Renal pelvis (tissue), 4 donors: ENCODE results near the gene RNF169. TPM values are rescaled to one million over a fixed set of nuclear protein-coding genes. Genes with fewer than 3 reads are reported as not detected.
"Not testable (repeated sequence)": the region's sequence is repeated elsewhere in the genome, so short reads cannot be mapped to it uniquely, and the experiment has no call there.

Experiments
- DNase-seq: peaks from one replicate; pipeline ENCODE4 v3.0.0-alpha.2; 2013
- polyA plus RNA-seq, 3 donors: library from polyadenylated mRNA; unstranded; fragments of 120-200 nt; gene quantifications; one replicate each; pipeline ENCODE4 v1.2.1, GENCODE V29; 2013; ENCODE audit not compliant: insufficient read length in 3 of 3

The RNF169 gene
- polyA plus RNA-seq, 3 donors = 16.2 to 19.0 (median 18.8) TPM

DNA sequence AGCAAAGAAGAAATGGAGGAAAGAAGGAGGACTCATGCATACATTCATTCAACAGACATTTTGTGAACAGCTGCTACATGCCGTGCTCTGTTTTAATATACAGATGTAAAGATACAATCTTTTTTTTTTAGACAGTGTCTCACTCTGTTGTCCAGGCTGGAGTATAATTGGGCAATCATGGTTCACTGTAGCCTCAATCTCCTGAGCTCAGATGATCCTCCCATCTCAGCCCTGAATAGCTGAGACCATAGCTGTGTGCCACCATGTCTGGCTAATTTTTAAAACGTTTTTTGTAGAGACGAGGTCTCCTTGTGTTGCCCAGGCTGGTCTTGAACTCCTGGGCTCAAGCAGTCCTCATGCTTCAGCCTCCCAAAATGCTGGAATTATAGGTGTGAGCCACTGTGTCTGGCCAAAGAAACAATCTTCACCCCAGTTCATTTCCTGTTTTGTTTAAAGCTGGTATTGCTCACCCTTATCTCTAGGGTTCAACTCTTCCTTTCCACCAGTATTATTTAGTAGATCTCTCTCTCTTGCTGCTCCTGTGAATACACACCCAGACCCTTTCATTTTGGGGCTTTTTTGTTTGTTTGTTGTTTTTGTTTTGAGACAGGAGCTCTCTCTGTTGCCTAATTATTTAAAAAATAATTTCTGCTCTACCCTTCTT is 69.8 kb downstream of the RNF169 start:
- DNase-seq = no peak

GRCh38 chr11:74819400-74819799 is 70.8 kb downstream of the RNF169 start:
- DNase-seq = no peak

- no peak for DNase-seq
These were observed 72.1 kb downstream of the RNF169 start for GRCh38 chr11:74820763-74821162.

DNA sequence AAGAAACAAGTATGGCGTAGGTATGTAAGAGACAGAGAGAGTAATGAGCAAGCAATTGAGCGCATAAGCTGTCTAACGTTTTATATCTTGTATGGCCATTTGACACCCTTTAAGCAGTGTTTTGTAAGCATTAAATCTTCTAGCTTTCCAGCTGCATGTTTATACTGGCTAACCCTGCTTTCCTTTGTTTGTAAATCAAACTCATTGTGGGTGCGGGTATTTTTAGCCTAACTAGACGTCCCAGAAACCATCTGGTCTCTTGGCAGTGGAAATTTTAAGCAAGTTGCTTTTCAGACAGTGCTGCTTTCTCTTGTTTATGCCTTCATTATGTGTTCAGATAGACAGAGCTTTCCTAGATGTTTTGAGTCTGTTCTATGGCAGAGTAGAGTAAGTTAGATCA is 73.5 kb downstream of the RNF169 start:
- peak; percentile 93 for DNase-seq

GRCh38 chr11:74824285-74824982 is 75.8 kb downstream of the RNF169 start:
- DNase-seq = no peak

GRCh38 chr11:74825596-74825995 is 76.9 kb downstream of the RNF169 start:
- DNase-seq = not testable (repeated sequence)

GRCh38 chr11:74826901-74827300 is 78.3 kb downstream of the RNF169 start:
- no peak for DNase-seq

DNA sequence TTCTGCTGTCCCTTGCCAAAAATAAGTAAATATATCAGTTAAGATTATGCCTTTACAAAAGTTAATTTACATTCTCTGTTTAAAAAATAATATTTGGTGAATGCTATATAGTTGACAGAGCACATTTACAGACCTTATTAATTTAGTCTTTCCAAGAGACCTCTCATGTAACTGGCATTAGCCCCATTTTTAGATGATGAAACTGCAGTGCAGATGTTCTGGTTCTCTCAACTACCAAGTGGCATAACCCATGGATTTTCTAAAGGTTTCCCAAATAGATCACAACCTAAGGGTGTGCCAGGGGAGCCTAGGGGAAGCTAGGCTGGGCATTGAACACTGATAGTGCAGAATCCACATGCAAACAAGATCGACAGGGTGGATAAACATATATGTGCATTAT is 88.5 kb downstream of the RNF169 start:
- DNase-seq = no peak

DNA sequence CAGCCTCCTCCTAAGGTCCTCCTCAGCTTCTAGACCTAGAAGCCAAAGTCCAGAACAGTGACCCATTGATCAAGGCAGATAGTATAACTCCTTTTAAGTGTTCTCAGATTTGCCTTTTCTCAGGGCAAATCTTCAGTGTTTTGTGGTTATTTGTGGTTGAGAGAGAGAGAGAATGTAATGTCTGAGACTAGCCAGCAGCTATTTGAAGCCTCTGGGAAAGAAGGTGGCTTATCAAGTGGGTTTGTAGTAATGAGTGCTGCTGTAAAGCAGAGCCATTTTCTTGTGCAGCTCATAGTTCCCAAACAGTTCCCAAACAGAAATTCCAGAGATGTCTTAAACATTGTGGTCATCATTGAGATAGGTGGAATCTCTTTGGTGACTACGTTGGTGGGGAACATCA is 89.5 kb downstream of the RNF169 start:
- no peak for DNase-seq

- DNase-seq = no peak
These were observed 90.8 kb downstream of the RNF169 start for GRCh38 chr11:74839446-74839845.

DNA sequence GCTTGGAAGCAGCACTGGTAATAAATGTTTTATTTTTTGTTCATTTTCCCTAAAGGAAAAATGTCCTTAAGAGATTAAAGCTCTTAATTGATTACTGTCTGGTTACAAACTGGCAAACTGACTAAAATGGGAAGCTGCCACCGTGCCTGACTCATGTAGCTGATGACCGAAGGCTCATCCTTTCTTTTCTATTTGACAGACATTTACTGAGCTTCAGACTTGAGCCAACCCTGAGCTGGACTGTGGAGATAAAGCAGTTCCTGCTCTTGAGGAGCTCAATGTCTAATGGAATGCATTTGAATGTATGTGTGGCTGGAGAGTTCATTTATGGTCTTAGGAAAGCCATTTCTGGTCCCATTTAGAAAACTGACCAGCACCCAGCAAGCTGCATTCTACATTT is 91.3 kb downstream of the RNF169 start:
- no peak for DNase-seq

- no peak for DNase-seq
These were observed 91.8 kb downstream of the RNF169 start for GRCh38 chr11:74840486-74840885.

DNA sequence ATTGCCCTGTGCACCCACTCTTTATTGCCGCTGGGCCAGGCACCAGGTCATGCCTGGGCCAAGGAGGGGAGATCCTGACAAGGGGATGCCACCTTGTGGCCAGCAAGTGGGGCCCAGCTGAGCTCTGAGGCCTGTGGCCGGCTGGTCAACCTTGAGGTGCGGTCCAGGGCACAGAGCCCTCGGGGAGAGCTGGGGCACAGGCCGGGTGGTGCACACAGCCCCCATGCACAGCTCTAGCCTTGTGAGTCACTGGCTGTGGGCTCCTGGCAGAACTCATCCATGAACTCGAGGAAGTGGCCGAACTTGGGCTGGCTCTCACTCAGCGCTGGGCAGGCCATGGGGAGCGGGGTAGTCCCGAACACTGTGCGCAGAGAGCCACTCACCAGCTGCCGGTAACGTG is 94.3 kb downstream of the RNF169 start:
- no peak for DNase-seq

GRCh38 chr11:74844072-74844471 is 95.4 kb downstream of the RNF169 start:
- no peak for DNase-seq

DNA sequence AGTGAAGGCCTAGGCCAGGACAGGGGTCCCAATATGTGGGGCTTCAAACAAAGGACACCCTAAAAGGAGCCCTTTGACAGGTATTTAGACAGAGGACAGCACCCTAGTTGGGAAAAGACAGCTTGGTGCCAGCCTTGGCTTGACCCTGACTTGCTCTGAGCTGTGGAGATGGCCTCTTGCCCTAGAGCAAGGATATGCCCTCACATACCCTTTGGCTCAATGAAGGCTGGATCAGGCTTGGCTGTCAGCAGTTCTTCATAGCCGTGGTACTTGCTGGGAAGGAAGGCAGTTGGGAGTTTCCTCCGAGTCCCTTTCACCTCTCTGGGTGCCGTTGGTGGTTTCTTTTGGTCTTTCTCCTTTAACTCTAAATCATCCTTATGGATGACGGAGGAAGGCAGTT is 96.2 kb downstream of the RNF169 start:
- DNase-seq = no peak

DNA sequence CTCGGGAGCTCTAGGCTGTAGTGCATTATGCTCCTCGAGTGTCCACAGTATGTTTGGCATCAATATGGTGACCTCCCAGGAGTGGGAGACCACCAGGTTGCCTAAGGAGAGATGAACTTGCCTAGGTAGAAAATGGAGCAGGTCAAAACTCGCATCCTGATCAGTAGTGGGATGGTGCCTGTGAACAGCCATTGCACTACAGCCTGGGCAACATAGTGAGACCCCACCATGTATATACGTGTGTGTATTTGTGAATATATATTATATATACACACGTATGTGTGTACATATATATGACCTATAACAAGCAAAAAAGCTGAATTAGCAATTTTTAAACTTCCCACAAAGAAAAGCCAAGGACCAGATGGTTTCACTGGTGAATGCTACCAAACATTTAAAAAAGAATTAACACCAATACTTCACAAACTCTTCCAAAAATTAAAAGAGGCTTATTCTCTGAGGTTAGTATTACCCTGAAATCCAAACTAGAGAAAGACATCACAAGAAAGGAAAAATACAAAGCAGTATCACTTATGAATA is 97.4 kb downstream of the RNF169 start:
- DNase-seq = no peak

GRCh38 chr11:74846770-74847169 is 98.1 kb downstream of the RNF169 start:
- DNase-seq = no peak

DNA sequence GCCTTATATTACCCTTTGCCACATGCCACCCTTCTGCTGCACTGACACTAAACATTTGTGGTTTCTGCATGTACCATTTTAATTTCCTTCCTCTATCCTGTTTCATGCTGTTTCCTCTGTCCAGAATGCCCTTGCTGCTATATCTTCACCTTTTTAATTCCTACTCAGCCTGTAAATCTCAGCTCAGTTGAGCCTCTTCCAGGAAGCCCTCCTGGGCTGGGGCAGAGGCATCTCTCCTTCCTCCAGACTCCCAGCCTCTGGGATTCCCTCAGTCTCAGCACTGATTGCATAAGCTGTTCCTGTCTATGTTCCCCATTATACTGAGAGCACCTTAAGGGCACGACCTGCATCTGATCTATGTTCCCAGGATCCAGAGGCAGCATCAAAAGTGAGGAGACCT is 98.7 kb downstream of the RNF169 start:
- no peak for DNase-seq

GRCh38 chr11:74847895-74848294 is 99.2 kb downstream of the RNF169 start:
- DNase-seq = no peak

DNA sequence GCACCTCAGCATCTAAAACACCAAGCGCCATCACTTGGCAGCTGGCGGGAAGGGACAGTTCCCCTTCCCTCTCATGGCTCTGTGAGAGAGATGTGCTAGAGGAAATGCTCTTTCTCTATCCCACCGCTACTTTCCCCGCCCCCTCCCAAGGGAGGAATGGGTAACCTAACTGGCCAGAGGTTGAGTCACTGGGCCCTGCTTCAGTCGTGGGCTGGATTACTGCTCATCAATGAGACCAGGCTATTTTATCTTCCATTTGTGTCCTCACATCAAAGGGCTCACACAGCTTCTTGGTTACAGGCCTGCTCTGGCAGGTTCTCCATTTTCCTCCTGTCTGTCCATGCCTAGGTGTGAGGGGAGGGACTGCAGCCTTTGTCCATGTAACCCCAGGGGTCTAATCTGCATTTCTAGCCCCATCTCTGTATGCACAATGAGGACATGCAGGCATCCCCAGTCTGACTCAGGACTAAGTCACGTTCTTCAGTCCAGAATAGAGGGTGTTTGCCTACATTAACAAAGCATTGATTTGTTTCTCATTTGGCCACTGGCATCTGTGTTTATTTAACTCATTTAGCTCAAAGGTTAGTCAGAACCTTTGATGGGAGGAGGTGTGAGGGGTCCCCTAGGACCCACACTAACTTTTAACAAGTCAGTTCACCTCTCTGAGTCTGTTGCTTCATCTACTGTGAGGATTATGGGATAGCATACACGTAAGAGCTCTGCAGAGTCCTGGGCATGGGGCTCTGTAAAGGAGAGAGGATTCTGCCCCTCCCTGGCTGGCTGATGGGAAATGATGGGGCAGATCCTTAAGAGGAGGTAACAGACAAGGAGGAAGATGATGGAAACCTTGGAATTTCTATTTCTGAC is 101.1 kb downstream of the RNF169 start:
- DNase-seq = no peak

DNA sequence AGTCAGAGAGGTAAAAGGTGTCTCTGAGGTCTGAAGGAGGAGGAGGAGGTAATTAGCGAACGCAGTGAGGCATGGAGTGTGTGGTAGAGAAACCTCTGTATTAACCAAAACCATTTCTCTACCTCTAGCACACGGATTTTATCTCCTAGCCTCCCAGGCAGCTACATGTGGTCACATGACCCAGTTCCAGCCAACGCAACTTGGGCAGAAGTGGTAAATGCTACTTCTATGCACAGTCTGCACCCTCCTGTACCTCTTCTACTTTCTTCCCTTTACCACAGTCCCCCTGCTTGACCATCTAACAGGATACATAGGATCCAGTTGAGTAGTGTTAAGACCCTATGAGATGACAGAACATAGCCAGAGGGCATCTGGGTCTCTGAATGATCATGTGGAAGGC is 104.6 kb downstream of the RNF169 start:
- DNase-seq = no peak

DNA sequence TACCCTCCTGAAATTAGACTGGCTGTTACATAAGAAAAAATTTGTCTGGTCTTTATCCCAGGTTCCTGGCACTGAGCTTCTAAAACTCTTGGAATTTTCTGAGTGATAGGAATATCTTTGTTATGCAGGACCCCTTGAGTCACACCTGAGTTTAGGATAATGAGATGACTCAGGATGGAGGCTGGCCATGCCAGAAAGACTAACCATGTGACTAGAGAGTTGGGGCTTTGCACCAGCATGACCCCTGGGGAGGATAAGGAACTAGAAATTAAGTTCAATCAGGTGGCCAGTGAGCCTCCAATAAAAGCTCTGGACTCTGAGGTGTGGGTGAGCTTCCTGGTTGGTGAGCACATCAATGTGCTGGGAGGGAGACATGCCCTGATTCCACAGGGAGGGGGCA is 112.1 kb downstream of the RNF169 start:
- no peak for DNase-seq

DNA sequence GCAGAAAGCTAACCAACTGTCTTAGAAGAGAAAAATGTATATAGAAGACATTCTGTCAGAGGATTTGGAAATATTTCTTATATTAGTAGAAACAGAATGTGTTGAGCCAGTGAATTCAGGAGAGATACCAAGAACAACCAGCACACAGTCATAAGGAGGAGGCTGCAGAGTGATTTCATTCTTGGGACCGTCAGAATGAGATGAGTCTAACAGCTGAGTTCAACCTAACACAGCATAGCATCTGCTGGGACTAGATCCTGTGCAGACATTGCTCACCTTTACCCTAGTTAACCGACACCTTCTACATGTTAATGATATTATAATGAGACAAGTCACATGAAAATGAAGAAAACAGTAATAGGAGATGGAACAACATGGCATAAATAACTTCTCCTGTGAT is 114.8 kb downstream of the RNF169 start:
- DNase-seq = no peak
